Dedifferentiated amniotic fluid mesenchymal stem cell (primary cell): ENCODE measurements around the gene APOL4.
"Not testable (repeated sequence)": the region's sequence is repeated elsewhere in the genome, so short reads cannot be mapped to it uniquely, and the experiment has no call there.

Experiments used
- DNase-seq: peaks from one replicate; pipeline ENCODE4 v3.0.0-alpha.2; 2016; ENCODE audit errors: extremely low spot score

The APOL4 gene, protein sequence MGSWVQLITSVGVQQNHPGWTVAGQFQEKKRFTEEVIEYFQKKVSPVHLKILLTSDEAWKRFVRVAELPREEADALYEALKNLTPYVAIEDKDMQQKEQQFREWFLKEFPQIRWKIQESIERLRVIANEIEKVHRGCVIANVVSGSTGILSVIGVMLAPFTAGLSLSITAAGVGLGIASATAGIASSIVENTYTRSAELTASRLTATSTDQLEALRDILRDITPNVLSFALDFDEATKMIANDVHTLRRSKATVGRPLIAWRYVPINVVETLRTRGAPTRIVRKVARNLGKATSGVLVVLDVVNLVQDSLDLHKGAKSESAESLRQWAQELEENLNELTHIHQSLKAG

GRCh38 chr22:36201630-36202319 lies at the start of gene APOL4:
TSS of gene APOL4 (minus strand) at chr22:36201809. CDS start at chr22:36201734, 75 bp downstream.
- DNase-seq, result no peak

GRCh38 chr22:36250292-36250960 lies 48.8 kb upstream of the APOL4 start:
- not testable (repeated sequence) for DNase-seq

GRCh38 chr22:36249160-36249559 lies 47.6 kb upstream of the APOL4 start:
- no peak for DNase-seq

- no peak for DNase-seq
Measured at GRCh38 chr22:36247955-36248354, 46.3 kb upstream of the APOL4 start.

- no peak for DNase-seq
Measured at GRCh38 chr22:36246718-36247117, 45.1 kb upstream of the APOL4 start.

DNA sequence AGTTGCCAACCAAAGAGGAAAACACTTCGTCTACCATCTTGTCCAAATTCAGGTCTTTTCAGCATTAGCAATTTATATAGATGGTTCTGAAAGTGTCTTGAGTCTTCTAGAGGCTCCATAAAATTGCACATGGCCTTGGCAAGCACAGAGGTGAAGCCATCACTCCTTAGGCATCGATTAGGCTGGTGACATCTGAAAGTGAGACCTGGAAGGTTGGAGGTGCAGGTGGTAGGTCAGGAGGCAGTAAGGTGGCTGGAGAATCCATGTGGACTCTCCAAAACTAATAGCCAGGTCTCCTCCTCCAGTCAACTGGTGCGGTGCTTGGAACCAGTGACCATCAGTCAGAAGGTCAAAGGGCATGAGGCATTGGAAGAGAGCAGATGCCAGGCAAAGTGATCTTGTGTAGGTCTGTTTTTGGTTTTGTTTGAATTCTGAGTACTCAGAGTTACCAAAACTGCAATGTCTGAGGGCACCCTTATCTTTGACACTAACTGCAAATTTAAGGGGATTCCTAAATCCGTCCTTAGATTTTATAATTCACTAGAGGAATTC lies 44.3 kb upstream of the APOL4 start:
- no peak for DNase-seq

GRCh38 chr22:36244522-36245391 lies 43.1 kb upstream of the APOL4 start:
- DNase-seq, result peak; percentile 60

GRCh38 chr22:36243986-36244385 lies 42.4 kb upstream of the APOL4 start:
- DNase-seq, result no peak

- DNase-seq, result peak; percentile 96
Measured at GRCh38 chr22:36239401-36240171, 38.0 kb upstream of the APOL4 start, which contains the start of gene APOL2. TSS of gene APOL2 (minus strand) at chr22:36239527. CDS start at chr22:36233162, 6,365 bp downstream.

- DNase-seq, result no peak
Measured at GRCh38 chr22:36239150-36239400, 37.5 kb upstream of the APOL4 start.

DNA sequence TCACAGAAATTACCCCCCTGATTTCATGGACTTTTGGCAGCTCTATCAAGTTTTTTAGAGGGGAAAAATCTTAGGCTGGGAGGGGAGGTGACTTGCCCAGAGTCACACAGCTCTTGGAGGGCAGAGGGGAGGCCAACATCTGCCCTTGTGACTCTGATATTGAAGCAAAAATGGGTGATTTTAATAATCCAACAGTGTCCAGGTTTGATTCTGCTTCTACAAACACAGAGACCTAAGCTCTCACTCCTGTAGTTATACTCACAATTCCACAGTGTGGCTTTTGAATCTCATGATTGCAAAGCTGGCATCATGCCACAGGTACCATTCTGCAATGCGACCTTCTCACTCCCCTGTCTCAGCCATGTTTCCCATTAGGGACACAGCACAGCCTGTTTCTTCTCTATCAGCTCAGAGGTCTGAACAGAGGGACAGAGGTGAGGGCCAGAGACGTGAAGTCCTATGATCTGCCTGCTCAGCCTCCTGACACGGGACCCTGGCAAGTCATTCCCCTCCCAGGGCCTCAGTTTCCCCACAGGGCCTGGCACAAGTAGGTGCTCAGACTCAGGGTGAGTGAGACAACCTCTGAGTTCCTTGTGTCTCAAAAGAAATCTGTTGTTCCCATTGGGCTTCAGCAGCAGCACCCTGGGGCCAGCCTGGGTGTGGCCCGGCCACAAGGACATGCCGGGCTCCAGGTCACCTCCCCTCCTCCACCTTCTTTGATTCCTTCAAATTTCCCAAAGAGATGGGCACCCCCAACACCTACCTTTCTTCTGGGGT lies 37.0 kb upstream of the APOL4 start:
- DNase-seq, result no peak

- DNase-seq, result peak; percentile 43
Measured at GRCh38 chr22:36237462-36238372, 36.1 kb upstream of the APOL4 start.

- DNase-seq, result no peak
Measured at GRCh38 chr22:36236388-36237319, 35.0 kb upstream of the APOL4 start.

GRCh38 chr22:36235585-36235984 lies 34.0 kb upstream of the APOL4 start:
- no peak for DNase-seq

DNA sequence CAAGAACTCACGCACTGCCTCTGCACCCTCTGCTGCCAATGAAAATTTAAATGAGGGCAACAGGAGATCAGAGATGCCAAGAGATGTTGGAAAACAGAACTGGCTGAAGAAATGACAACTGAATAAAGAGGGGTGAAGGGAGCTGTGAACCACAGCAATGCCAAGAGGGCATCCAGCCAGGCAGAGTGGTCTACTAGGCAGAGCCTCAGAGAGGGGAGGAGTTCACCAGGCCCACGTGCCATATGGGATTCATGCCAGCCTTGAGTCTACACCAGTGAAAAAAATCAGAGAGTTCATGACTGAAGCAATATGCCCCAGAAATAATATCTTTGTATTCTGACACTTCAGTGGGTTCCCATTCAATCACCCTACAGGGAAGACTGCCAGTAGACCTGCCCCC lies 33.3 kb upstream of the APOL4 start:
- no peak for DNase-seq

DNA sequence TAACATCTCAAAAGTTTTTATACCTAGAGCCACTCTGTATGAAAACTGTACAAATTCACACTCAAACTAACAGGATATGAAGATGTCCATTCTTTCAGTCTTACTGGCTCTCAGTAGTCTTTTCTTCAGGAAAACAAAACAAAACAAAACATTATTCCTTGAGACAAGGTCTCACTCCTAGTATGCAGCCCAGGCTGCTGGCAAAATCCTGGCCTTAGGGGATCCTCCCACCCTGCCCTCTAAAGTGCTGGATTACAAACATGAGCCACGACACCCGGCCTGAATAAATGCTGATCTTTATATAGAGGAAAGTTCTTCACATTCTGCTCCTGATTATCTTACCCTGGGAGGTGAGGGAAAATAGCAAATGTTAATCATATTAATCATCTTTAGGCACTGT lies 32.6 kb upstream of the APOL4 start:
- no peak for DNase-seq

DNA sequence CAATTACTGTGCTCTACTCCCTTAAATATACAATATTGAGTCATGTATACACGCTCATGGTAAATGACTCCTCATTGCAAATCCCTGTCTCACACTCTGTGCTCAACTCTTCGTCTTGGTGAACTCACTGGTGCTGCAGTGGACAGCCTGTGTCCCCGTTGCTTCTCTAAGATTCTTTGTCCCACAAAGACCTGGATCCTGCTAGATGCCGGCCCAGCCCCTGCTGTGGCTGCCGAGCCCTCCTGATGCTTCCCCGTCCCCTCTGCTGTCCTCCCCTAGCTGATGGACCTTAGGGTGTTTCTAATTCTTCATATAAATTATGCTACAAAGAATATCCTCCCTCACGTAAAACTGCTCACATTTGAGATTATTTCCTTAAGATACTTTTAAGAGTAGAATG lies 32.2 kb upstream of the APOL4 start:
- DNase-seq, result no peak
